GM12864 (cell line): ENCODE measurements around the gene SAMD9L.
"Not testable (repeated sequence)": the region's sequence is repeated elsewhere in the genome, so short reads cannot be mapped to it uniquely, and the experiment has no call there.

Experiments used
- DNase-seq: peaks from one replicate; pipeline ENCODE4 v3.0.0-alpha.2; 2011; ENCODE audit warnings: low read depth
- H3K4me3 ChIP-seq: 2 replicates; pipeline ENCODE4 v1.5.1; 2011; ENCODE audit warnings: mild to moderate bottlenecking, low read depth, low read length, control low read depth
- TF ChIP-seq, protein P1 (sequence below): IDR thresholded peaks from 2 replicates; pipeline ENCODE4 v1.5.1; 2011; ENCODE audit warnings: low read depth, mild to moderate bottlenecking, moderate library complexity, low read length, control low read depth, inconsistent platforms; ENCODE audit errors: missing control alignments

Gene SAMD9L

GRCh38 chr7:93132216-93132615 is 16.0 kb downstream of the SAMD9L start:
- TF ChIP-seq, protein P1, sequence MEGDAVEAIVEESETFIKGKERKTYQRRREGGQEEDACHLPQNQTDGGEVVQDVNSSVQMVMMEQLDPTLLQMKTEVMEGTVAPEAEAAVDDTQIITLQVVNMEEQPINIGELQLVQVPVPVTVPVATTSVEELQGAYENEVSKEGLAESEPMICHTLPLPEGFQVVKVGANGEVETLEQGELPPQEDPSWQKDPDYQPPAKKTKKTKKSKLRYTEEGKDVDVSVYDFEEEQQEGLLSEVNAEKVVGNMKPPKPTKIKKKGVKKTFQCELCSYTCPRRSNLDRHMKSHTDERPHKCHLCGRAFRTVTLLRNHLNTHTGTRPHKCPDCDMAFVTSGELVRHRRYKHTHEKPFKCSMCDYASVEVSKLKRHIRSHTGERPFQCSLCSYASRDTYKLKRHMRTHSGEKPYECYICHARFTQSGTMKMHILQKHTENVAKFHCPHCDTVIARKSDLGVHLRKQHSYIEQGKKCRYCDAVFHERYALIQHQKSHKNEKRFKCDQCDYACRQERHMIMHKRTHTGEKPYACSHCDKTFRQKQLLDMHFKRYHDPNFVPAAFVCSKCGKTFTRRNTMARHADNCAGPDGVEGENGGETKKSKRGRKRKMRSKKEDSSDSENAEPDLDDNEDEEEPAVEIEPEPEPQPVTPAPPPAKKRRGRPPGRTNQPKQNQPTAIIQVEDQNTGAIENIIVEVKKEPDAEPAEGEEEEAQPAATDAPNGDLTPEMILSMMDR = no peak
- no peak for DNase-seq
- no peak overlapping the region for H3K4me3 ChIP-seq

DNA sequence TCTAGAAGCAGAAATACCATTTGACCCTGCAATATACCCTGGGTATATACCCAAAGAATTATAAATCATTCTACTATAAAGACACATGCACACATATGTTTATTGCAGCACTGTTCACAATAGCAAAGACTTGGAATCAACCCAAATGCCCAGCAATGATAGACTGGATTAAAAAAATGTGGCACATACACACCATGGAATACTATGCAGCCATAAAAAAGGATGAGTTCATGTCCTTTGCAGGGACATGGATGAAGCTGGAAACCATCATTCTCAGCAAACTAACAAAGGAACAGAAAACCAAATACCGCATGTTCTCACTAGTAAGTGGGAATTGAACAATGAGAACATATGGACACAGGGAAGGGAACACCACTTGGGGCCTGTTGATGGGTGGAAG is 21.2 kb downstream of the SAMD9L start:
- H3K4me3 ChIP-seq, DNase-seq: not testable (repeated sequence)

DNA sequence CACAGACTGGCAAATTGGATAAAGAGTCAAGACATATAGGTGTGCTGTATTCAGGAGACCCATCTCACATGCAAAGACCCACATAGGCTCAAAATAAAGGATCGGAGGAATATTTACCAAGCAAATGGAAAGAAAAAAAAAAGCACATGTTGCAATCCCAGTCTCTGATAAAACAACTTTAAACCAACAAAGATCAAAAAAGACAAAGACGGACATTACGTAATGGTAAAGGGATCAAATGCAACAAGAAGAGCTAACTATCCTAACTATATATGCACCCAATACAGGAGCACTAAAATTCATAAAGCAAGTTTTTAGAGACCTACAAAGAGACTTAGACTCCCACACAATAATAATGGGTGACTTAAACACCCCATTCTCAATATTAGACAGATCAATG is 24.7 kb downstream of the SAMD9L start:
- DNase-seq, H3K4me3 ChIP-seq: not testable (repeated sequence)

GRCh38 chr7:93120592-93121549 is 27.3 kb downstream of the SAMD9L start:
- no peak for DNase-seq
- TF ChIP-seq, protein P1 = no peak
- no peak overlapping the region for H3K4me3 ChIP-seq

- TF ChIP-seq, protein P1 = no peak
- no peak for DNase-seq
- no peak overlapping the region for H3K4me3 ChIP-seq
These were observed 28.8 kb downstream of the SAMD9L start for GRCh38 chr7:93119191-93119905.

DNA sequence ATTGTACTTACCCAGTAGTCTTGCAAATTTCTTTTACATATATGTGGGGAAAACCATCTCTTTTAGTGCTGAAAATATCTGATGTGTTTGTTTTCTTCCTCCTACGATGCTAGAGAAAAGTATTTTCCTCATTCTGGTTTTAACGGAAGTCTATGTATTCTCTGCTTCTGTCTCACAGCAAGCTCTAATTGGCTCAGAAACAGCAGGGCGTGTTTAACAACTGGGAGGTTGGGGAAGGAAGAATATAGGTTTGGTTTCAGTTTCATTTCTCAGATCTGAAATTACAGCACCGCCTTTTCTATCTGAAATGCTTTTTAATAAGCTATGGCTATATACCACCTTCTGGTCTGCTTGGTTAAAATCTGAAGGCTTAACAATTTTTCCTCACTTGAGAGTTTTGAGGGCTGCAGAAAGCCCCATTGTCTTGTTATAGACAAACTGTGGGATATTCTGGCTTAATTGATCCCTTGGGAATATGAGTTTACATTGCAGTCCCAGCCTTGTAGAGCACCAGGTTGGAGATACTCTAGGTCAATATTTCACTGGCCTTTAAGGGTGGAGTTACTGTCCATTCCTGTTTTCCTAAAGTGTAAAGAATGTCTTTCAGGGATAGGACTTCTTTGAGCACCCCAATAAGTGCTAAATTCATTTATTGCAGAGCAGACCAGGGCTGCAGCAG is 30.2 kb downstream of the SAMD9L start, which contains the start of gene SAMD9:
Gene SAMD9, minus strand, starts transcription at position 128 of the 679 bp plus-strand sequence. CDS start 11,882 bp downstream, outside the sequence.
- TF ChIP-seq, protein P1 = no peak
- DNase-seq = peak; percentile 80
- H3K4me3 ChIP-seq = peak within 1 kb of the TSS; percentile 52

DNA sequence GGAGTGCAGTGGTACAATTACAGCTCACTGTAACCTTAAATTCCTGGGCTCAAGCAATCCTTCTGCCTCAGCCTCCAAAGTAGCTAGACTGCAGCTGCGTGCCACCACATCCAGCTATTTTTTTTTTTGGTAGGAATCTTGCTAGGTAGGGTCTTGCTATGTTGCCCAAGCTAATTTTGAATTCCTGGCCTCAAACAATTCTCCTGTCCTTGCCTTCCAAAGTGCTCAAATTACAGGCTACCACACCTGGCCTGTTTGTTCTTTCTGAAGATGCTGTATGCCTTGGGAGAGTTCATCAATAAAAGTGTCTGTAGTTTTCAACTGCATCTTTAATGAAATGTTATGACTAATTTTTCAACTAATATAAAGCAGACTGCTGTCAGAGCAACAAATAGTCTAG is 30.9 kb downstream of the SAMD9L start:
- TF ChIP-seq, protein P1 = no peak
- H3K4me3 ChIP-seq = peak overlapping the region; percentile 52
- no peak for DNase-seq
